ENCODE measurements around the gene ATG9B.

DNA sequence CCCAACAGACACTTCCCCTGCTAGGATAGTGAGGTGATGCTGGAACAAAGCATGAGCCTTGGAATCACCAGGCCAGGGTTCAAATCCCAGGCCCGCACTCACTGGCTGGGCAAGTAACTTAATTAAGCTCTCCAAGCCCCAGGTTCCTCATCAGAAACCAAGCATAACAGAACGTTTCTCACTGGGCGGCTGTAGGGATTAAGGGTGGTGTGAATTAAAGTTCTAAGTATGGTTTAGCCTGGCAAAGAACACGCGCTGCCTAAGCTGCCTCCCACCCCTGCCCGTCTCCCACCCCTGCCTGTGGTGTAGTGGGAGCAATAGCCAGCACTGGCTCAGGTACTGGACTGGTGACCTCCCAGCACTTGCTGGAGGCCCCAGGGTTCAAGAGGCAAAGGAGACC, 40.7 kb upstream of the ATG9B start:
- TF ChIP-seq, protein P1, sequence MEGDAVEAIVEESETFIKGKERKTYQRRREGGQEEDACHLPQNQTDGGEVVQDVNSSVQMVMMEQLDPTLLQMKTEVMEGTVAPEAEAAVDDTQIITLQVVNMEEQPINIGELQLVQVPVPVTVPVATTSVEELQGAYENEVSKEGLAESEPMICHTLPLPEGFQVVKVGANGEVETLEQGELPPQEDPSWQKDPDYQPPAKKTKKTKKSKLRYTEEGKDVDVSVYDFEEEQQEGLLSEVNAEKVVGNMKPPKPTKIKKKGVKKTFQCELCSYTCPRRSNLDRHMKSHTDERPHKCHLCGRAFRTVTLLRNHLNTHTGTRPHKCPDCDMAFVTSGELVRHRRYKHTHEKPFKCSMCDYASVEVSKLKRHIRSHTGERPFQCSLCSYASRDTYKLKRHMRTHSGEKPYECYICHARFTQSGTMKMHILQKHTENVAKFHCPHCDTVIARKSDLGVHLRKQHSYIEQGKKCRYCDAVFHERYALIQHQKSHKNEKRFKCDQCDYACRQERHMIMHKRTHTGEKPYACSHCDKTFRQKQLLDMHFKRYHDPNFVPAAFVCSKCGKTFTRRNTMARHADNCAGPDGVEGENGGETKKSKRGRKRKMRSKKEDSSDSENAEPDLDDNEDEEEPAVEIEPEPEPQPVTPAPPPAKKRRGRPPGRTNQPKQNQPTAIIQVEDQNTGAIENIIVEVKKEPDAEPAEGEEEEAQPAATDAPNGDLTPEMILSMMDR (IDR thresholded peaks at IDR 0.05 in 2 of 3, conservative IDR thresholded peaks at IDR 0.05 in 1 of 3; ENCODE audit: borderline replicate concordance in 1 of 3, insufficient read depth in 1 of 3, low read depth in 2 of 3, low read length in 2 of 3) = no peak
- TF ChIP-seq POLR2AphosphoS5 (IDR thresholded peaks at IDR 0.05; ENCODE audit: low read depth, low read length) = no peak
- TF ChIP-seq YY1 (IDR thresholded peaks at IDR 0.05; ENCODE audit: extremely low read depth, insufficient replicate concordance, low read depth, low read length) = no peak
- TF ChIP-seq ZFX (IDR thresholded peaks at IDR 0.05) = no peak
- no peak for TF ChIP-seq EZH2 (IDR thresholded peaks at IDR 0.05)
- no peak for TF ChIP-seq EGR1 (IDR thresholded peaks at IDR 0.05; ENCODE audit: low read depth)
- no peak for TF ChIP-seq POLR2A (IDR thresholded peaks at IDR 0.05; ENCODE audit: borderline replicate concordance, extremely low read depth, insufficient read depth, insufficient read length)
- TF ChIP-seq ZNF274 (IDR thresholded peaks at IDR 0.05; ENCODE audit: low read depth, low read length) = no peak
- TF ChIP-seq RAD21 (IDR thresholded peaks at IDR 0.05; ENCODE audit: low read depth) = no peak
- TF ChIP-seq, protein P2, sequence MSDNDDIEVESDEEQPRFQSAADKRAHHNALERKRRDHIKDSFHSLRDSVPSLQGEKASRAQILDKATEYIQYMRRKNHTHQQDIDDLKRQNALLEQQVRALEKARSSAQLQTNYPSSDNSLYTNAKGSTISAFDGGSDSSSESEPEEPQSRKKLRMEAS (IDR thresholded peaks at IDR 0.05) = no peak
- TF ChIP-seq, protein P3, sequence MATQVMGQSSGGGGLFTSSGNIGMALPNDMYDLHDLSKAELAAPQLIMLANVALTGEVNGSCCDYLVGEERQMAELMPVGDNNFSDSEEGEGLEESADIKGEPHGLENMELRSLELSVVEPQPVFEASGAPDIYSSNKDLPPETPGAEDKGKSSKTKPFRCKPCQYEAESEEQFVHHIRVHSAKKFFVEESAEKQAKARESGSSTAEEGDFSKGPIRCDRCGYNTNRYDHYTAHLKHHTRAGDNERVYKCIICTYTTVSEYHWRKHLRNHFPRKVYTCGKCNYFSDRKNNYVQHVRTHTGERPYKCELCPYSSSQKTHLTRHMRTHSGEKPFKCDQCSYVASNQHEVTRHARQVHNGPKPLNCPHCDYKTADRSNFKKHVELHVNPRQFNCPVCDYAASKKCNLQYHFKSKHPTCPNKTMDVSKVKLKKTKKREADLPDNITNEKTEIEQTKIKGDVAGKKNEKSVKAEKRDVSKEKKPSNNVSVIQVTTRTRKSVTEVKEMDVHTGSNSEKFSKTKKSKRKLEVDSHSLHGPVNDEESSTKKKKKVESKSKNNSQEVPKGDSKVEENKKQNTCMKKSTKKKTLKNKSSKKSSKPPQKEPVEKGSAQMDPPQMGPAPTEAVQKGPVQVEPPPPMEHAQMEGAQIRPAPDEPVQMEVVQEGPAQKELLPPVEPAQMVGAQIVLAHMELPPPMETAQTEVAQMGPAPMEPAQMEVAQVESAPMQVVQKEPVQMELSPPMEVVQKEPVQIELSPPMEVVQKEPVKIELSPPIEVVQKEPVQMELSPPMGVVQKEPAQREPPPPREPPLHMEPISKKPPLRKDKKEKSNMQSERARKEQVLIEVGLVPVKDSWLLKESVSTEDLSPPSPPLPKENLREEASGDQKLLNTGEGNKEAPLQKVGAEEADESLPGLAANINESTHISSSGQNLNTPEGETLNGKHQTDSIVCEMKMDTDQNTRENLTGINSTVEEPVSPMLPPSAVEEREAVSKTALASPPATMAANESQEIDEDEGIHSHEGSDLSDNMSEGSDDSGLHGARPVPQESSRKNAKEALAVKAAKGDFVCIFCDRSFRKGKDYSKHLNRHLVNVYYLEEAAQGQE (IDR thresholded peaks at IDR 0.05; ENCODE audit: low read depth) = no peak
- no peak for TF ChIP-seq JUND (IDR thresholded peaks at IDR 0.05)
- TF ChIP-seq EZH2phosphoT487 (IDR thresholded peaks at IDR 0.05; ENCODE audit: borderline replicate concordance) = no peak
